ENCODE data around the gene TERC.
"Not testable (repeated sequence)": the region's sequence is repeated elsewhere in the genome, so short reads cannot be mapped to it uniquely, and the experiment has no call there.

TERC gene

DNA sequence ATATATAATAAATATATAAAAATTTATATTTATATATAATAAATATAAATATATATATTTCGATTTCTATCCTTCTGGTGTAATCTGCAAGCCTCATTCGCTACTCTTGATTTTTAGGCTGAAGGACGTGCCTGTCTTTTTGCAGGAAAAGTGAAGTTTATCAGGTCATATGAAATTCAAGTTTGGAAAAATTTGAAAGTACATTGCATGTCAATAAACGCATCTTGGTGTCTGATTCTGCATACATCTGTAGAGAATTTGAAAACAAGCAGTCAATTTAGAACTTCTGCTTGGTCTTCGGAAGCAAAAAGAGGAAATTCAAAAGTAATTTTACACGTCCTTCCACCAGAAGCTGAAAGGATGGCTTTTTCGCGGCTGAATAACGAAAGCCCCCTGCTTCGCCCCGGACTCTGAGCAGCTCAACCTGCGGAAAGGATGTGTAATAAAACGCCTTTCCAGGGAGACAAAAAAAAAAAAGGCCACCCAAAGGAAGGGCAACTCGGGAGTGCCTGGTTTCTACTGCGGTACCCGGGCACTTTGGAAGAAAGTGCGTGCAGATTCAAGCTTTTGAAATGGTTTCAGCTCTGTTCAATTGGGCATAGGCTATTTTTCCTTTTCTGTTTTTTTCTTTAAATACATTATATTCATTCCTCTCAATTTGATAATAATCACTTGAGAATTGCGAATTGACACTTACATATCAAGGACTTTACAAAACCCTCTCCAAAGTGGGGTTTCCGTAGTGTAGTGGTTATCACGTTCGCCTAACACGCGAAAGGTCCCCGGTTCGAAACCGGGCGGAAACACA is 6.8 kb upstream of the TERC start:
- peak; percentile 57 for DNase-seq (ENCODE audit: low read depth)

DNA sequence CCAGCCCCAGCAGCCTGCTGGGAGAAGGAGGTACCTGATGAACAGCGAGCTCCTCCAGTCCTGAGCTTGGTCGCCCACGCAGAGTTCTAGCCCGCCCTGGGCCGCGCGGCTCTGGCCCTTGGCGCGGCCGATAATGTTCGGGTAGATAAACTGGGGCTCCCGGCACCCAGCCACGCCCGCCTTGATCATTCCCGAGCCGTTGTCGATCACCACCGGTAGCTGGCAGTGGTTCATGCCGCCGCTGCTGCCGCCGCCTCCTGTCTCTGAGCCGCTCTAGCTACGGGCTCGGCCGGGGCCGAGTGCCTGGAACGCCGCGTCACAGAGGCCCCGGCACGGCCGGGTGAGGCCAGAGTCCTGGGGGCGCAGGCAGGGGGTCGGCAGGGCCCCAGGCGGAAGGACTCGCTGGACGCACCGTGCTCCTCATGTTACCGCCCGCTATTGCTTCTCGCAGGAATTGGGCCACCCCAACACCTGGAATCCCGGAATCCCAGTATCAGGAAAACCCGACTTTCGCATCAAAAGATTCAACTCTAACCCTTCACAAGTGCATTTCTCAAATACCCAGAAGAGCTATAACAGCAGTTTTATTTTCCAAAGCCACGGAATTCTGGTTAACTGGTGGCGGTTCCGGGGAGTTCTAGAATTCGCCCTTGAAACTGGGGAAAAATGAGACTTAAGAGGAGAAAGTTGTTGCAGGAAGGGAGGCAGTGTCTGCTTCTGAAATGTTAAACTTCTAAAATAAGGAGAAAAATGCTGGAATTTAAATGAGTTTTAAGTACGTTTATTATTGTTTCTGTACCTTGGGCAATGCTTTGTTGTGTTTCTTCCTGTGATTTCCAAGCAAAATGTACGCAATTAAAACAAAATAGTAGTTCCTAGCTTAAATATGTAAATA is 4.7 kb upstream of the TERC start, which contains the start of gene ACTRT3:
TSS of gene ACTRT3 (minus strand) at position 275 of the 895 bp plus-strand sequence. CDS start at position 234, 41 bp downstream.
- DNase-seq (ENCODE audit: low read depth): peak; percentile 63

DNA sequence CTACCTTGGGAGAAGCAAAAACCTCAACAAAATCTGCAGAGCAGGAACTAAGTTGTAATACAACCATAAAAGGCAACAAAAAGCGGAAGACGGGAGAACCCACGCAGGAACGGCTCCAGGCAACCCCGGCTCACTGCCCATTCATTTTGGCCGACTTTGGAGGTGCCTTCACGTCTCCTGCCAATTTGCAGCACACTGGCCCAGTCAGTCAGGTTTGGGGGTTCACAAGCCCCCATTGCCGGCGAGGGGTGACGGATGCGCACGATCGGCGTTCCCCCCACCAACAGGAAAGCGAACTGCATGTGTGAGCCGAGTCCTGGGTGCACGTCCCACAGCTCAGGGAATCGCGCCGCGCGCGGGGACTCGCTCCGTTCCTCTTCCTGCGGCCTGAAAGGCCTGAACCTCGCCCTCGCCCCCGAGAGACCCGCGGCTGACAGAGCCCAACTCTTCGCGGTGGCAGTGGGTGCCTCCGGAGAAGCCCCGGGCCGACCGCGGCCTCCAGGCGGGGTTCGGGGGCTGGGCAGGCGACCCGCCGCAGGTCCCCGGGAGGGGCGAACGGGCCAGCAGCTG is 463 bp downstream of the TERC start:
- DNase-seq (ENCODE audit: low read depth): peak; percentile 53

DNA sequence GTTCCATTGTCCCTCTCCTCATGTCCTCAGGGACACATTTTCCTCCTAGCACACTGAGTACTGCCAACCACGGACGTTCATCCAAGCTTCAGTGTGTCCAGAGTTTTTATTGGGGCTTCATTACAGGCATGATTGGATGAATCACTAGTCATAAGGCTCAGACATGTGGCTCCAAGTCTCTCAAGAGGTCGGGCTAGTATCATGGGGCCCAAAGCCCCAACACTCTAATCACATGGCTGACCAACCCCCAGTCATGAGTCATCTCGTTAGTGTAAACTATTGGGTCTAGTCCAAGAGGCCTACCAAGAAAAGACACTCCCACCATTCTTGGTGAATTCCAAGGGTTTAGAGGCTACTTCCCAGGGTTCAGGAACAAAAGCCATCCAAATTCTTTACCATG is 4.4 kb downstream of the TERC start:
- no peak for DNase-seq (ENCODE audit: low read depth)

DNA sequence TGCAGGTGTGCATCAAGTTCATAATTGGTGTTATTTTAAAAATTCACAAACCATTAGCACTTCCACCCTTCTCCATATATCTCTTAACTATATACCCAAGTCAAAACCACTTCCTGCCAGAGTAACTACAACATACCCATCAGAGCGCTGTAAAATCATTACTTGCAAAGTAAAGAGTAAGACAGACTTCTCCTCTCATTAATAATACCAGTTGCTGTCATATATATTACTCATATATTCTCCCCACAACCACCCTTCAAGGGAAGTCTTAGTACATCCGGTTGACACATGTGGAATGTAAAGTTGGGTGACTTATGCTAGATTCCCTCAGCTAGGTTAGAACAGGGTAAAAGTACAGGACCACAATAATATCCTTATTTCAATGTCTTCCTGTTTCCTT is 5.6 kb downstream of the TERC start:
- no peak for DNase-seq (ENCODE audit: low read depth)

DNA sequence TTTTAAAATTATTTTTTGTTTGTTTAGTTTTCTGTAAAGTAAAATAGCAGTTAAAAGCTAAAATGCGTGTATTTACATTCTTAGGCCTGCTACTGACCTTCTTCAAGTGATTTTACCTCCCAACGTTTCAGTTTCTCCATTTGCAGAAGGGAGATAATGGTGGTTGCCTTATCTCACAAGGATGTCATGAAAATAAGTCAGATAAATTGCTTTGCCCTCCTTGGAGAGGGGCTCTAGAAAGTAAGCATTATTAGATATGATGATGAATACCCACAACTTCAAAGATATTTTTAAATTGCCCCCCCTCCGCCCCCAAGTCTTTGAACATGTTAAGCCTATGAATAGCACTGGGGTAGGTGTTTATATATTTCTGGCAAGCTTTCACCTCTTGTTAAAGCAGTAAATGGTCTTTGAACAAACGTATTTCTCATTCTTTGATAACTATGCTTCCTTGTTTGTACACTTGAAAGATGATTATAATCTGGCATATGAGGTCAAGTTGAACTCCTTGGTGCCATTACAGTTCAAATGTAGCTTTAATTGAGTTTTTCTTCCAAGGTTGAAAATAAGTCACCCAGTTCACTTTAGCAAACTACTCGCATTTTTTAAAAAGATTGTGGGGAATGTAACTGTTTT is 6.4 kb downstream of the TERC start:
- no peak for DNase-seq (ENCODE audit: low read depth)

DNA sequence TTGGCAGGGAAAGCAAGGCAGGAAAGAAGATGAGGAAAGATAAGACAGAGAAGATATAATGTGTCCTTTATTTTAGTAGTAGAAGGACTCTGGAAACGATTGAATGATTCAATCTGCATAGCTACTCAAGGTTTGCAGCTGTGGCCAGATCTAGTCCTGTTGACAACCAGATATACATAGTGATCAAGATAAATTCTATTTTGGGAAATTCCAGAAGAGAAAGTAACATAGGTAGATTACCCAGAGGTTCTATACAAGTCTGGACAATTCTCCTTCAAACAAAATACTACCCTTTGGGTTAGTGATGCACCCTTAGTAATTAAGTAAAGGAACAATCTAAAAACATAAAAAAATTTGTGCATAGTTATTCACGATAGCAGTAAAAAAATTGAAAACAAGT is 9.4 kb downstream of the TERC start:
- no peak for DNase-seq (ENCODE audit: low read depth)

DNA sequence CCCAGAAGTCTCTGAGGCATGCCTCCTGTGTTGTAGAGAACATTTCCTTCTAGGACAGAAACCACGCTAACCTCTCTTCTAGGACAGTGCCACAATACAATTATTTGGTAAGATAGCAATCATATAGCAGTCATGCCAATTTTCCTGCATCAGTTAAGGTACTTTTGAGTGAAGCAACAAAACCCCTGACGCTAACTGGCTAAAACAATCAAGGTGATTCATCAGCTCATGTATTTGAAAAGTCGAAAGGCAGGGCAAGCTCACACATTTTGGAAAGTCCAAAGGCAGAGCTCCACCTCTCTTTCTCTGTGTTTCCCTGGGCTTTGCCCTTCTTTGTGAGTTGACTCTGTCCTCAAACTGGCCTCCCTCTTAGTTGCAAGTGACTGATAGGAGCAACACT is 10.1 kb downstream of the TERC start:
- no peak for DNase-seq (ENCODE audit: low read depth)

DNA sequence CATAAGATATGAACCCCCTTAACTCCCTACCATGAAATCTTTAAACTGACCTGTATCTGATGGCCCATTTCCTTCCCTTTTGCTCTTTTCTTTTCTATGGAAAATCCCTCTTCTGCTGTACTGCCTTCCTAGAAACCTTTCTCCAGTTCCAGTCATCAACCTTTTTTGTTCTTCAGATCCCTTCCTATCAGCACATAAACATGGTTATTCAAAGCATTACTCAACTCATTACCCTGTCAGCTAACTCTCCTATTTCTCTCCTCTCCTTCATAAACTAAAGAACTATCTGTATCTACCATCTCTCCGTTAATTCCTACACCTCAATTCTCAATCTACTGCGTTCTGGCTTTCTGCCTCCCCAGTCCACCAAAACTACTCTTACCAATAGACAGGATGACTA is 13.0 kb downstream of the TERC start:
- DNase-seq (ENCODE audit: low read depth): no peak

DNA sequence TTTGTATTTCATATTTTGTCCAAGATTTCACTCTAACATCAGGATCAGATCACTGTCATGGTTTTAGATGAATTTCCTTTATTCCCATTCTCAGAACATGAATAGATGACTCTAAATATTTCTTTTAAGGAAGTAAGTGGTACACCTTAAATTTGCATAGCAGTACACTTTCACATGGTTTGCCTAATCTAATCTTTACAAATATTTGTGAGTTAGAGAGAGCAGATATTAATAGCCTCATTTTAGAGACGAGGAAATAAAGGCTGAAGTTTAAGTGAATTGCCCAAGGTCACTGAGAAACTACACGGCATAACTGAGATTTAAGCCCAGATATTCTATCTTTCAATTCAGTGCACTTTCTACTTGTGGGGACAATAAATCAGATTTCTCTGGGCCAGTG is 14.2 kb downstream of the TERC start:
- DNase-seq (ENCODE audit: low read depth): no peak

DNA sequence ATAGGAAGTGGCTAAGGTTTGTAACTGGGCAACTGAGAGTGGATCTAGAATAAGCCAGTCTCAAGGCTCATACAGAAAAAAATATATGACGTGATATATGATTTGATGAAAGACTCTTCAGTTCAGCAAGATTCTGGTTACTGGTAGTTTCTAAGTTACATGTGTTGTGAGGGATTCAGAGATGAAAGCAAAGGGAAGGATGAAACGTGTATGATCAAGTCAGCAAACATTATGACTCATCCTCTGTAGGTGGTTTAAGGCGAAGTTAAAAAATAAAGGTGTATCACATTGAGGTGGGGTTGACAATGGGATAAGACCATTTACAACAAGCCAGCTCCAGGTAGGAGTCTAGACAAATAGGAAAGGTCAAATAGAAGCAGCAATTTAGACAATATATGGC is 16.2 kb downstream of the TERC start:
- DNase-seq (ENCODE audit: low read depth): no peak

DNA sequence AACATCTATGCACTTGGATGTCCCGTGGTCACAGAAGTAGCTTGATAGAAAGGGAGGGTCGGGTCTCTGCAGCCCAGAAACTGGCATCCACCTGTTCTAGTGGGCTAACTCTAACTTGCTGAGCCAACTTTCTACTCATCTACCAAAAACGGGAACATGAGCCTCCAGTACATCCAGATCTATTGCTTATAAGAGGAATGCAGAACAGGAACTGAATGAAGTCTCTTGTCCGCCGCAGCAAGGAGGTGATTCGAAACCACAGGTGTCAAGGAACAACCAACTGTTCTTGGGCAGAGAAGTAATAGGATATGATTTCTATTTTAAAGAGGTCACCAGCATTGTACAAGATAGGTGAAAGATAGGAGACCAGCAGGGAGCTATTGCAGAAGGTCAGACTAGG is 17.9 kb downstream of the TERC start:
- DNase-seq (ENCODE audit: low read depth): no peak

DNA sequence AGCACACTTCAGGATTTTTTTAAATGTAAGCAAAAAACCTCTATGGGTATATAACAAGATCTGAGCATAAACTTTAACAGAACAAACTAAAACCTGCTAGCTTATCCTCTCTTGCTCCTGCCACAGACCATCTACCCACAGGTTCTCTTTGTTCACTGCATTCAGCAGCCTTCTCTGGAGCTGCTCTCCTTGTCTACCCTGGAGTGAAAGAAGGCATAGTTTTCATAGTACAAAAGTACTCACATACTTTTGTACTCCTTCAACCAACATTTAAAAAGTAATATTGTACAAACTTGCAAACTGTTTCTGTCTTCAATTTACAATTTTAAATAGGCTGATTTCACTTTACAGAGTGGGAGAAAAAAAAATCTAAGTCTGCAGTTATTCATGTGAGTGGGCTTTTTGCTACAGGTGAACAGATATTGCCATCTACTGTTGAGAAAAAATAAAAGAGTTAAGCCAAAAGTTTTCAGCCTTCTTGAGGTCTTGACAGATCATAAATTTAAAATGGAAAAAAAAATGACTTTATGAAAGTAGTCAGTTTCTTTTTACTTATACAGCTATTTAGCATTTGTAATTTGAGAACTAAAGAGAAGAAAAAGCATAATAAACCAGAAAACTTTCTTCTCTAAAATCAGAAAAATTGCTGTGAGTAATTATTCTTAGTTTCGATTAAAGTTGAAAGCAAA is 20.4 kb downstream of the TERC start:
- DNase-seq (ENCODE audit: low read depth): peak; percentile 10

DNA sequence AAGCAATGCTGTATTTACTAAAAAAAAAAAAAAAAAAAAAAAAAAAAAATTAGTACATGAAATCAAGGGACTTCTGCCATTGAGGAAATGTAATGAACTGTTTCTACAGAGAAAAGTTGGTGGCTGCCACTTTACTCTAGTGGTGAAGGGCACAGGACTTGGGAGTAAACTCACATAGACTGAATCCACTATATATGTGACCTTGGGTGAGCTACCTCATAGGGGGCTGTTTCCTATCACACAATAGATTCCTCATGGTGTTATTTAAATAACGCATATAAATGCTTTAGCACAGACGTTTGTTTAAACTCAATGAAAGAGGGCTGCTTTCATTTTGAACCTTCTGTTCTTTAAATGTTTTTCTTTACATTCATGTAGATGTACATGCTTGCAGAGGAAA is 25.8 kb downstream of the TERC start:
- no peak for DNase-seq (ENCODE audit: low read depth)

DNA sequence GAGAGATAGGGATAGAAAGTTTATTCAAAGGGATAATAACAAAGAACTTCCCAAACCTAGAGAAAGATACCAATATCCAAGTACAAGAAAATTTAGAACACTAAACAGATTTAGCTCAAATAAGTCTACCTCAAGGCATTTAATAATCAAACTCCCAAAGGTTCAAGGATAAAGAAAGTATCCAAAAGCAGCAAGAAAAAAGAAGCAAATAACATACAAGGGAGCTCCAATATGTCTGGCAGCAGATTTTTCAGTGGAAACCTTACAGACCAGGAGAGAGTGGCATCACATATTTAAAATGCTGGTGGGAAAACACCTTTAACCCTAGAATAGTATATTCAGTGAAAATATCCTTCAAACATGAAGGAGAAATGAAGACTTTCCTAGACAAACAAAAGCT is 33.0 kb downstream of the TERC start:
- not testable (repeated sequence) for DNase-seq (ENCODE audit: low read depth)

DNA sequence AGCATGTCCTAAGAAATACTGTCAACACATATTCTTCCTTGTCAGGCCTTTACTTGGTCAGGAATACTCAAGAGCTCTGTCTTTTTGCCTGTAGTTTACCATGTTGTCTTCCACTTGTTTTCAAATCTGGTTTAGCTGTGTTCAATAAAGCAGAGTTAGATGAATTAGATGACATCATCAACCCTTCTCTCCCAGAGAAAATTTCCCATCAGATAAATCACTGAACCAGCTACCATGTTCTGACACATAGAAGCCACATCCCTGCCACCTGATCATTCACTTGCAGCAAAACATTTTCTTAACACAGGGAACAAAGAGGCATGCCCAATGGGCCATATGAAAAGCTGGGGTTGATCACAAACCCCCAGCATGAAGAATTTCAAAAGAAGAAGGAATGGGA is 42.1 kb downstream of the TERC start:
- DNase-seq (ENCODE audit: low read depth): no peak

DNA sequence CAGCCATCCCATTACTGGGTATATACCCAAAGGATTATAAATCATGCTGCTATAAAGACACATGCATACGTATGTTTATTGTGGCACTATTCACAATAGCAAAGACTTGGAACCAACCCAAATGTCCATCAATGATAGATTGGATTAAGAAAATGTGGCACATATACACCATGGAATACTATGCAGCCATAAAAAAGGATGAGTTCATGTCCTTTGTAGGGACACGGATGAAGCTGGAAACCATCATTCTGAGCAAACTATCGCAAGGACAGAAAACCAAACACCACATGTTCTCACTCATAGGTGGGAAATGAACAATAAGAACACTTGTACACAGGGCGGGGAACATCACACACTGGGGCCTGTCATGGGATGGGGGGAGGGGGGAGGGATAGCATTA is 46.4 kb downstream of the TERC start:
- DNase-seq (ENCODE audit: low read depth): not testable (repeated sequence)
